Measurements from ENCODE around the gene S100A4. TPM values are rescaled to one million over a fixed set of nuclear protein-coding genes. Genes with fewer than 3 reads are reported as not detected.

The S100A4 gene
- total RNA-seq, 2 experiments from 2014 or later: 109 to 118 TPM

DNA sequence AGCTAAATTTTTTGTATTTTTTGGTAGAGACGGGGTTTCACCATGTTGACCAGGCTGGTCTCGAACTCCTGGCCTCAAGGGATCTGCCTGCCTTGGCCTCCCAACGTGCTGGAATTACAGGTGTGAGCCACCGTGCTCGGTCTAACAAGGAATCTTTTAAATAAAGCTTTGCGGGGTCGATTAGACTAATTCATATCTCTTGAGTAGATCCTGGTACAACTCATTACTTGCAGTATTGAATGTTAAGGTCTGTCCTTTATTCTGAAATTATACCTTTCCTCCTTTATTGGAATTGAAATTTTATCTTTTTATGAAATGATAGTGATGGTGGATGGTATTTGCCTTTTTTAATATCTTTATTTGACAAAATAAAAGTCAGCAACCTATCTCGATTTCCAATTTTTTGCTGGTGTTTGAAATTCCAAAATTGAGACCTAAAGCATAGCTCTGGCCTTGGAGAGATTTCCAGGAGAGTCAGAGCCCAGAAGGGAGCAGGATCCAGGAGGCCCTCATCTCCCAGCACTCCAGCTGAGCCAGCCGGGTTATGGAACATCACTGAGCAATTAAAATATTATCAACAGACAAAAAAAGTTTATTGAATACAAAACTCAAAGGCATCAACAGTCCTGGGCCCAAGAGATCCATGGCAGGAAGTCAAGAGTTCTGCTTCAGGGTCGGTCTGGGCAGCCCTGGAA lies 15.3 kb upstream of the S100A4 start:
- no peak for DNase-seq
- H3K9me3 Mint-ChIP-seq: no peaks in the 10 kb centered on the region

DNA sequence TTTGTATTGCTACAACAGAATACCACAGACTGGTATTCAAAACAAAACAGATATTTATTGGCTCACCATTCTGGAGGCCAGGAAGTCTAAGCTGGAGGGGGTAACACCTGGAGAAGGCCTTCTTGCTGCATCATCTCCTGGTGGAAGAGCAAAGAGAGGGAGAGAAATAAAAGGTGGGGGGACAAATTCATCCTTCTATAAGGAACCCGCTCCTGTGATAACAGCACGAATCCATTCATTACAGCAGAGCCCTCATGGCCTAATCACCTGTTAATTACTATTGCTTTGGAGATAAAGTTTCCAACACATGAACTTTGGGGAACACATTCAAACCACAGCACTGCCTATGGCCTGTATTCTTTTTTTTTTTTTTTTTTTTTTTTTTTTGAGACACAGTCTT lies 14.6 kb upstream of the S100A4 start:
- Mint-ChIP-seq H3K4me1 (ENCODE audit: low read depth) (peaks cover under 1% of the 10 kb centered on the region), H3K4me3 (no peak overlapping the region), H3K27me3 (no peaks in the 10 kb centered on the region), H3K9me3 (no peaks in the 10 kb centered on the region), H3K36me3 (ENCODE audit: low read depth) (no peaks in the 10 kb centered on the region), H3K27ac (no peak overlapping the region)
- intact Hi-C loops (cut with micrococcal nuclease): no loop called here
- TF ChIP-seq, protein P1, sequence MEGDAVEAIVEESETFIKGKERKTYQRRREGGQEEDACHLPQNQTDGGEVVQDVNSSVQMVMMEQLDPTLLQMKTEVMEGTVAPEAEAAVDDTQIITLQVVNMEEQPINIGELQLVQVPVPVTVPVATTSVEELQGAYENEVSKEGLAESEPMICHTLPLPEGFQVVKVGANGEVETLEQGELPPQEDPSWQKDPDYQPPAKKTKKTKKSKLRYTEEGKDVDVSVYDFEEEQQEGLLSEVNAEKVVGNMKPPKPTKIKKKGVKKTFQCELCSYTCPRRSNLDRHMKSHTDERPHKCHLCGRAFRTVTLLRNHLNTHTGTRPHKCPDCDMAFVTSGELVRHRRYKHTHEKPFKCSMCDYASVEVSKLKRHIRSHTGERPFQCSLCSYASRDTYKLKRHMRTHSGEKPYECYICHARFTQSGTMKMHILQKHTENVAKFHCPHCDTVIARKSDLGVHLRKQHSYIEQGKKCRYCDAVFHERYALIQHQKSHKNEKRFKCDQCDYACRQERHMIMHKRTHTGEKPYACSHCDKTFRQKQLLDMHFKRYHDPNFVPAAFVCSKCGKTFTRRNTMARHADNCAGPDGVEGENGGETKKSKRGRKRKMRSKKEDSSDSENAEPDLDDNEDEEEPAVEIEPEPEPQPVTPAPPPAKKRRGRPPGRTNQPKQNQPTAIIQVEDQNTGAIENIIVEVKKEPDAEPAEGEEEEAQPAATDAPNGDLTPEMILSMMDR (IDR thresholded peaks at IDR 0.05): no peak
- DNase-seq: no peak
- no peak for ATAC-seq
- ChIA-PET CTCF (interaction anchor here (1.2 to 7.1 kb wide), 6 partner anchors 10 to 66 kb away, joined by 3 to 49 read pairs (median 4); partner anchors contain the start of gene S100A6), POLR2A (interaction anchor here (1.3 kb wide), 1 partner anchor 8 kb away, joined by 3 read pairs; no protein-coding TSS in a partner anchor)

More for the DNA sequence above, 15.3 kb upstream of the S100A4 start:
- no peaks in the 10 kb centered on the region for H3K27me3 Mint-ChIP-seq
- POLR2A ChIA-PET: interaction anchor here (1.1 kb wide), 1 partner anchor 9 kb away, joined by 3 read pairs; no protein-coding TSS in a partner anchor
- ATAC-seq: no peak
- H3K4me3 Mint-ChIP-seq: no peak overlapping the region
- CTCF ChIA-PET: interaction anchor here (1.2 to 7.1 kb wide), 6 partner anchors 25 to 67 kb away, joined by 3 to 49 read pairs (median 4); partner anchors contain the start of gene S100A6
- peaks cover 8% of the 10 kb centered on the region for H3K4me1 Mint-ChIP-seq (ENCODE audit: low read depth)
- TF ChIP-seq, protein P1 (IDR thresholded peaks at IDR 0.05): no peak
- no peaks in the 10 kb centered on the region for H3K36me3 Mint-ChIP-seq (ENCODE audit: low read depth)
- H3K27ac Mint-ChIP-seq: no peak overlapping the region
- intact Hi-C loops (cut with micrococcal nuclease): no loop called here

DNA sequence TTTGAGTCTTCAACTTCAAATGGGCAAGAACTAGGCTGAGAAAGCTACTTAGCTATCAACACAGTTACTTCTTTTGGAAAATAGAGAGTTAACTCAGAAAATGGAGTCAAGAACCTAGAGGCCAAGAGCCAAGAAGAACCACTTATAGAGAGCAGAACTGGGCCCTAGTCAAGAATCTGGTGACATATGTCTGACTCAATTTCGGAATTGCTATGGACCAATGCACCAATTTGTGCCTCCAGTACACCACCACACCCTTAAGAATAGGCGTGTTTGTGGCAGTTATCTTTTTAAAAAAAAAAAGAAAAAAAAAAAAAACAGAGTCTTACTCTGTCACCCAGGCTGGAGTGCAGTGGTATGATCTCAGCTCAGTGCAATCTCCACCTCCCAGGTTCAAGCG lies 12.3 kb upstream of the S100A4 start:
- H3K27ac Mint-ChIP-seq: no peak overlapping the region
- H3K36me3 Mint-ChIP-seq (ENCODE audit: low read depth): no peaks in the 10 kb centered on the region
- ChIA-PET CTCF (interaction anchor here (0.8 to 1.7 kb wide), 3 partner anchors 8 to 48 kb away, joined by 4 to 6 read pairs (median 4); no protein-coding TSS in a partner anchor), POLR2A (interaction anchor here (0.6 kb wide), 1 partner anchor 13 kb away, joined by 3 read pairs; no protein-coding TSS in a partner anchor)
- intact Hi-C loops (cut with micrococcal nuclease): no loop called here
- DNase-seq (no peak), ATAC-seq (no peak)
- TF ChIP-seq, protein P1 (IDR thresholded peaks at IDR 0.05): no peak
- no peak overlapping the region for H3K4me3 Mint-ChIP-seq
- no peaks in the 10 kb centered on the region for H3K9me3 Mint-ChIP-seq
- no peaks in the 10 kb centered on the region for H3K4me1 Mint-ChIP-seq (ENCODE audit: low read depth)
- H3K27me3 Mint-ChIP-seq: no peaks in the 10 kb centered on the region

DNA sequence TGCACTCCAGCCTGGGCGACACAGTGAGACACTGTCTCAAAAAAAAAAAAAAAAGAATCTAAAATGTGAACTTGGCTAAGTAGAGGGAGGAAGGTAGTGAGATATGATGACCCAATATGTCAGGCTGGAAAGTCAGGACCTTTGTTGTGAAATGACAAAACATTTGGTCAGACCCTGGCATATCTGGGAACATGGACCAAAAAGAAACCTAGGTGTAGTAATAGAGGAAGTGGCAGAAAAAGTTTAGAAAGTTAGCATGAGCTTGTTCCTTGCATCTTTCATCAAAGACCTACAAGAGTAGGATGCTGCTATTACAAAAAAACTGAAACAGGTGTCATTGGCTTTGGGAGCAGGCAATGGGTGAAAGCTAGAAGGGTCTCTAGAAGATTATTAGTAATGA lies 10.7 kb upstream of the S100A4 start:
- TF ChIP-seq, protein P1 (IDR thresholded peaks at IDR 0.05): no peak
- ChIA-PET CTCF (interaction anchor here (1.7 kb wide), 1 partner anchor 46 kb away, joined by 6 read pairs; no protein-coding TSS in a partner anchor), POLR2A (interaction anchor here (0.7 kb wide), 1 partner anchor 9 kb away, joined by 3 read pairs; no protein-coding TSS in a partner anchor)
- H3K4me3 Mint-ChIP-seq: no peak overlapping the region
- H3K4me1 Mint-ChIP-seq (ENCODE audit: low read depth): no peaks in the 10 kb centered on the region
- H3K27me3 Mint-ChIP-seq: no peaks in the 10 kb centered on the region
- H3K9me3 Mint-ChIP-seq: no peaks in the 10 kb centered on the region
- DNase-seq (no peak), ATAC-seq (no peak)
- intact Hi-C loops (cut with micrococcal nuclease): no loop called here
- H3K27ac Mint-ChIP-seq: no peak overlapping the region
- no peaks in the 10 kb centered on the region for H3K36me3 Mint-ChIP-seq (ENCODE audit: low read depth)

Data from activated CD8-positive, alpha-beta T cell treated with anti-CD3 and anti-CD28 coated beads for 36 hours (primary cell).